GM12892 (cell line): Measurements from ENCODE around the gene FHAD1.

Experiments used
- POLR2A ChIP-seq: IDR thresholded peaks from 2 replicates; pipeline ENCODE4 v1.6.1; 2011; ENCODE audit warnings: low read depth, low read length, control low read depth
- POLR2AphosphoS5 ChIP-seq: IDR thresholded peaks from 2 replicates; pipeline ENCODE4 v1.6.1; 2011; ENCODE audit warnings: low read depth, low read length, control low read depth

DNA sequence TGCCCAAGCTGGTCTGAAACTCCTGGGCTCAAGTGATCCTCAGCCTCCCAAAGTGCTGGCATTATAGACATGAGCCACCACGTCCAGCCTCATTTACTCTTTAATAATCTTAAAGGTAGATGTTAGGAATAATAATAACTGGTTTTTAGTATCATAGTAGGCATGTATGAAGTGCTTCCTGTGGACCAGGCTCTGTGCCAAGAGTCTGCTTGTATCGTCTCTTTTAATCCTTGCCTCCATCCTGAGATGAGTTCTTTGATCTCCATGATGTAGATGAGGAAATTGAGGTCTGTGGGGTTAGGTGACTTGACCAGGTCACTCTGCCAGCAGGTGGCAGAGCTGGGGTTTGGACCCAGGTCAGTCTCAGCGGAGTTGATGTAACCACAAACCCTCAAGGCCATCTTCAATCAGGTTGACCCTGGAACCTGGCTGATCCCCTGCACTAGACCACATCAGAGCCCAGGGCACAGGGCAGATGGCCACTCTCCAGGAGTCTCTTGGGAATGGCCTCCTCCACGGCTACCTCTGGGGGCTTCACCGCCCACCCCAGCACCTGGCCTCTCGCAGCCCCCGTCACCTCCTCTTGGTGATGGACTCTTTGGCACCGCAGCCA is 173.9 kb downstream of the FHAD1 start:
- TF ChIP-seq POLR2A (no peak), POLR2AphosphoS5 (no peak)
